B cell (primary cell): Measurements from ENCODE around the gene TMEM254. TPM values are rescaled to one million over a fixed set of nuclear protein-coding genes. Genes with fewer than 3 reads are reported as not detected.
"Not testable (repeated sequence)": the region's sequence is repeated elsewhere in the genome, so short reads cannot be mapped to it uniquely, and the experiment has no call there.

Experiments
- ATAC-seq: fragments of 200-7000 bp; cut with Tn5 transposase; one replicate; pipeline ENCODE4 v1.10.0; 2021; ENCODE audit warnings: low read depth, mild to moderate bottlenecking, moderate number of reproducible peaks, moderate library complexity
- CTCF ChIA-PET: fragments of 350-600 bp; sonication (Branson Sonifier 250); formaldehyde crosslinking; loops from one replicate; lab custom pipeline; 2021; ENCODE audit warnings: antibody characterized with exemption, inconsistent platforms; lab: Charles Lee
- POLR2A ChIA-PET: fragments of 350-600 bp; sonication (Branson Sonifier 250); formaldehyde crosslinking; loops from one replicate; lab custom pipeline; 2021; ENCODE audit warnings: antibody characterized with exemption; lab: Charles Lee
- DNase-seq: peaks from one replicate; pipeline ENCODE4 v3.0.0; 2013
- H2AFZ ChIP-seq: 2 replicates; pipeline ENCODE4 v1.6.1; 2012; ENCODE audit warnings: mild to moderate bottlenecking, low read depth, low read length; ENCODE audit not compliant: insufficient read depth, poor library complexity, severe bottlenecking
- H3K27ac ChIP-seq, 2 donors: 1 replicate in 1 of 2; 2 replicates in 1 of 2; pipeline ENCODE4 v1.5.1; 2012 to 2013; ENCODE audit warnings: low read length in 2 of 2, mild to moderate bottlenecking in 2 of 2, moderate library complexity in 1 of 2
- H3K27me3 ChIP-seq, 4 experiments: fragments of 200-600 bp in 1 of 4; sonication (generic) in 1 of 4; replicated peaks in 1 of 4; 1 replicate in 2 of 4; 2 replicates in 2 of 4; pipeline versions ENCODE4 v1.6.1 to v1.7.0; 2013 to 2016; ENCODE audit warnings: low read length in 3 of 4, mild to moderate bottlenecking in 2 of 4, mixed read lengths in 1 of 4, moderate library complexity in 1 of 4; ENCODE audit not compliant: insufficient read depth in 4 of 4, control insufficient read depth in 3 of 4; ENCODE audit errors: control extremely low read depth in 1 of 4
- H3K36me3 ChIP-seq, 2 experiments: replicated peaks in 1 of 2; 1 replicate in 1 of 2; 2 replicates in 1 of 2; pipeline versions ENCODE4 v1.6.1 to v1.7.1; 2013; ENCODE audit warnings: low read length in 1 of 2; ENCODE audit not compliant: insufficient read depth in 2 of 2, control insufficient read depth in 1 of 2; ENCODE audit errors: control extremely low read depth in 1 of 2, extremely low read depth in 1 of 2
- H3K4me1 ChIP-seq, 2 donors: fragments of 200-600 bp in 1 of 2; sonication (generic) in 1 of 2; 1 replicate in 1 of 2; 2 replicates in 1 of 2; pipeline versions ENCODE4 v1.5.1 to v1.6.1; 2013 to 2017; ENCODE audit warnings: low read length in 2 of 2; ENCODE audit not compliant: control insufficient read depth in 2 of 2, insufficient read depth in 2 of 2
- H3K4me2 ChIP-seq: replicated peaks from 2 replicates; pipeline ENCODE3; 2012; ENCODE audit warnings: mild to moderate bottlenecking, low read depth, low read length; ENCODE audit not compliant: poor library complexity, severe bottlenecking
- H3K4me3 ChIP-seq, 5 experiments: fragments of 200-600 bp in 1 of 5; sonication (generic) in 1 of 5; 1 replicate in 3 of 5; 2 replicates in 2 of 5; pipeline versions ENCODE4 v1.5.1 to v1.7.0; 2011 to 2016; ENCODE audit warnings: low read length in 4 of 5, mild to moderate bottlenecking in 4 of 5, low read depth in 2 of 5, control low read depth in 1 of 5, moderate library complexity in 1 of 5; ENCODE audit not compliant: insufficient read depth in 1 of 5; ENCODE audit errors: control extremely low read depth in 1 of 5, extremely low read depth in 1 of 5
- H3K79me2 ChIP-seq: fragments of 200-600 bp; sonication (generic); one replicate; pipeline ENCODE4 v1.6.0; 2016; ENCODE audit warnings: low read length; ENCODE audit not compliant: control insufficient read depth, insufficient read depth
- H3K9ac ChIP-seq: fragments of 200-600 bp; sonication (generic); 2 replicates; pipeline ENCODE4 v1.6.1; 2017; ENCODE audit warnings: mild to moderate bottlenecking, low read length, moderate library complexity
- H3K9me3 ChIP-seq, 3 donors: one replicate each; pipeline versions ENCODE4 v1.6.1 to v1.7.1; 2013; ENCODE audit warnings: low read length in 2 of 3; ENCODE audit not compliant: control insufficient read depth in 2 of 3, insufficient read depth in 1 of 3; ENCODE audit errors: control extremely low read depth in 1 of 3
- H4K20me1 ChIP-seq: 2 replicates; pipeline ENCODE4 v1.6.0; 2012; ENCODE audit warnings: mild to moderate bottlenecking, low read length; ENCODE audit not compliant: insufficient read depth, control insufficient read depth, poor library complexity, severe bottlenecking
- H3K27ac Mint-ChIP-seq: one replicate; pipeline ENCODE4 v1.8.0; 2021; ENCODE audit warnings: mixed read lengths
- H3K27me3 Mint-ChIP-seq: one replicate; pipeline ENCODE4 v1.8.0; 2021; ENCODE audit warnings: mixed read lengths
- H3K4me1 Mint-ChIP-seq: one replicate; pipeline ENCODE4 v1.8.0; 2021; ENCODE audit warnings: mixed read lengths
- H3K4me3 Mint-ChIP-seq: one replicate; pipeline ENCODE4 v1.8.0; 2021; ENCODE audit warnings: mixed read lengths
- H3K9me3 Mint-ChIP-seq: one replicate; pipeline ENCODE4 v1.8.0; 2022; ENCODE audit warnings: mixed read lengths; ENCODE audit not compliant: insufficient read depth
- WGBS: methylation state at CpG from one replicate; pipeline ENCODE4 v1.1.5; 2013; ENCODE audit warnings: missing lambda C conversion rate; ENCODE audit not compliant: insufficient coverage; 5-methylcytosine and 5-hydroxymethylcytosine counted together
- intact Hi-C: fragments of 100-400 bp; cut with micrococcal nuclease; formaldehyde crosslinking; loops from one replicate; pipeline ENCODE4 v1.10.0; 2022
- polyA plus RNA-seq: library from polyadenylated mRNA; depleted of rRNA; stranded (reverse); fragments of >200 nt; gene quantifications from 2 replicates; pipeline ENCODE4 v1.2.3, GENCODE V29; 2012
- total RNA-seq, 2 donors: library from RNA; stranded (reverse); fragments of 120-200 nt in 1 of 2; gene quantifications; 1 replicate in 1 of 2; 2 replicates in 1 of 2; pipeline versions ENCODE4 v1.2.3 to v1.2.4, GENCODE V29; 2013 to 2022

The TMEM254 gene
- total and polyA plus RNA-seq, 2 donors (not counting 1 experiment from before 2014, with no cell fraction given) = 9.8 to 13.1 TPM

DNA sequence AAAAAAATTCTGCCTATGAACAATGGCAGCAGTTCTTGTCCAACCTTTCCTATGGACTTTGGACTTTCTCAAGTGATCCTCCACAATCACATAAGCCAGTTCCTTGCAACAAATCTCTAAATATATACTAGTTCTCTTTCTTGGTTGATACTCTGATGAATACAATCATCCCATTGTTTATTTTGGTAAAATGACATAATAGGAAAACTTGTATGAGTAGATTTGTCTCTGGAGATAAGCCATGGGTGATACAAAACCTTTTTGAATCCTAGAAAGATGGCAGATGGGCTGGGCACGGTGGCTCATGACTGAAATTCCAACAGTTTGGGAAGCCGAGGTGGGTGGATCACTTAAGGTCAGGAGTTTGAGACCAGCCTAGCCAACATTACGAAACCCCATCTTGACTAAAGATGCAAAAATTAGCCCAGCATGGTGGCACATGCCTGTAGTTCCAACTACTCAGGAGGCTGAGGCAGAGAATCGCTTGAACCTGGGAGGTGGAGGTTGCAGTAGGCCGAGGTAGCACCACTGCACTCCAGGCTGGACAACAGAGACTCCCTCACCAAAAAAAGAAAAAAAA, 41.5 kb upstream of the TMEM254 start:
- H3K4me1 Mint-ChIP-seq, H3K9me3 Mint-ChIP-seq, CTCF ChIA-PET, H3K9ac ChIP-seq, H2AFZ ChIP-seq, H3K27me3 Mint-ChIP-seq, intact Hi-C loops, H3K79me2 ChIP-seq, H3K9me3 ChIP-seq, H3K27ac Mint-ChIP-seq, H3K4me2 ChIP-seq, H4K20me1 ChIP-seq, H3K4me3 Mint-ChIP-seq, H3K4me1 ChIP-seq, DNase-seq, H3K4me3 ChIP-seq, H3K36me3 ChIP-seq, ATAC-seq, H3K27me3 ChIP-seq, POLR2A ChIA-PET, H3K27ac ChIP-seq: not testable (repeated sequence)
- WGBS = 100% methylated on average over 2 of the region's 5 CpGs

DNA sequence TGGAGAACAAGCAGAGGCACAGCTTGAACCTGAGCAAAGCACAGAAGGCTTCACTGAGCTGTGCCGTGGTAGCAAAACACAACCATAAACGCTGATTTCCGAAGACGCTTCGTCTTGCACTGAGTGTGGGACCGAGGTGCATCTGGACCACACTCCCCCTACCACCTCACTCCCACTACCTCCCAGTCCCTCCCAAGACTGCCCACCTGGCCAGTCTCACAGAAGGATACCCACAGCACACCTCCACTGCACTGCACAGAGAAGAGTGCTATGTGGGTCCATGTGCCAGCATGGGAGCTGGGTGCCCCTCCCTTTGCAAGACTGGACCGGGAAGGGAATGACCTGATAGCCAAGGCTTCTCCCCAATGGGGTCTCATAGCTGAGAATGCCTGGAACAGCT, 40.2 kb upstream of the TMEM254 start:
- H3K27ac Mint-ChIP-seq, H3K27ac ChIP-seq, POLR2A ChIA-PET, H3K27me3 ChIP-seq, H3K4me1 ChIP-seq, H2AFZ ChIP-seq, H3K27me3 Mint-ChIP-seq, H3K9ac ChIP-seq, CTCF ChIA-PET, ATAC-seq, H3K36me3 ChIP-seq, H3K9me3 ChIP-seq, H3K4me3 Mint-ChIP-seq, H3K4me3 ChIP-seq, H4K20me1 ChIP-seq, H3K4me2 ChIP-seq, H3K4me1 Mint-ChIP-seq, H3K79me2 ChIP-seq, DNase-seq, H3K9me3 Mint-ChIP-seq, intact Hi-C loops: not testable (repeated sequence)
- 95% methylated on average over 1 of the region's 7 CpGs for WGBS
